Left colon (tissue), 2 donors: ENCODE data around the gene LAP3. TPM values are rescaled to one million over a fixed set of nuclear protein-coding genes. Genes with fewer than 3 reads are reported as not detected.

Source experiments
- ATAC-seq: fragments of 200-7000 bp; cut with Tn5 transposase; one replicate; pipeline ENCODE4 v1.9.1; 2020; ENCODE audit warnings: mild to moderate bottlenecking, moderate library complexity
- DNase-seq, 2 donors: peaks; one replicate each; pipeline ENCODE4 v3.0.0-alpha.2; 2020
- intact Hi-C, 2 donors: fragments of 100-400 bp; cut with DNase I in 1 of 2; cut with micrococcal nuclease in 1 of 2; formaldehyde crosslinking; loops; one replicate each; pipeline versions ENCODE4 v1.11.2 to v1.14.0; 2022; cut with DNase I, micrococcal nuclease
- total RNA-seq, 2 donors: library from RNA; stranded (reverse); fragmentation: NEBNext Ultra II Directional; extraction: Animal tissue kit (Norgen Biotek cat#: 25700); gene quantifications; one replicate each; pipeline ENCODE4 v1.2.1, GENCODE V29; 2021
- donor health status: DM: no; HTN: no; CAD: no.
- donor health status: DM: yes; HTN: yes; CAD: no.

The LAP3 gene
- total RNA-seq, 2 donors from 2014 or later: 57.5 to 67.4 TPM

GRCh38 chr4:17605236-17605635 is 28.2 kb downstream of the LAP3 start:
- ATAC-seq (no peak), DNase-seq (no peak)
- intact Hi-C loops: no loop called here

- ATAC-seq (peak; percentile 63), DNase-seq (peak; percentile 23 to 42)
- intact Hi-C loops: no loop called here
Measured at GRCh38 chr4:17613761-17614415, 36.9 kb downstream of the LAP3 start.

DNA sequence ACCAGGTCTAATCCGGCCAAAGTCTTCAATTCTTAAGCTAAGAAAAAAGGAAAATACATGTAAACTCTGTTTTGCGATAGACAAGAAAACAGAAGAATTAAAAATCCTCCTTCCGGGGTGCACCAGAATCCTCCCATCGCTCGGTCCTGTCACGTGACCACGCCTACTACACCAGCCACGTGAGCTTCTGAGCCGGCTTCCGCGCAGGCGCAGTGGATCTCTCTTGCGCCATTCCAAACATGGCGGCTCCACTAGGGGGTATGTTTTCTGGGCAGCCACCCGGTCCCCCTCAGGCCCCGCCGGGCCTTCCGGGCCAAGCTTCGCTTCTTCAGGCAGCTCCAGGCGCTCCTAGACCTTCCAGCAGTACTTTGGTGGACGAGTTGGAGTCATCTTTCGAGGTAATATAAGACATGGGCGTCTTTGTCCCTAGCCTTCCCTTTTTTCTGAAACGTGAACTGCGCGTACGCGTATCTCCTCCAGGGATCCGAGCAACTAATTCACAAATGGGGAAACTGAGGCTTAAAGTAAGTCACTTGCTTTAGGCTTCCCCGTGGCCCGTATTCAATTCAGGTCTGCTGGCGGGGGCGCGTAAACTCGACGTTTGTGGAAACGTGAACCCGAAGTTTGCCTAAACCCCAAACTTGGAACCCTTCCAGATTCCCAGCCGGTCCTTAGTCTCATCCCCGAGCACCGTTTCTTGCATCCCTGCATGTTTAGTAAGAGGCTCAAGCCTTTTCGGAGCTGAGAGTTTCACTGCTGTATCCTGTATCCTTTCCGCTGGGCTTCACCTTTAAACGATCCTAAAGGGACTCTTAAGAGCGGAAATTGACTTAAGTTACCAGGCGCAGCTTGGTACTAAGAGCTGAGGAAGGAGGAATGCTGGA is 37.7 kb downstream of the LAP3 start, which contains the start of gene MED28:
Gene MED28, plus strand, starts transcription at position 226 of the 884 bp plus-strand sequence. Its CDS starts 14 bp downstream, at position 240.
- peak; percentile 96 to 98 for DNase-seq
- ATAC-seq: peak; percentile 98
- intact Hi-C loops: no loop called here

- no peak for ATAC-seq
- intact Hi-C loops: no loop called here
- DNase-seq: no peak
Measured at GRCh38 chr4:17616283-17616682, 39.3 kb downstream of the LAP3 start.

GRCh38 chr4:17618926-17619325 is 41.9 kb downstream of the LAP3 start:
- intact Hi-C loops: no loop called here
- no peak for DNase-seq
- ATAC-seq: no peak

- no peak for ATAC-seq
Measured at GRCh38 chr4:17619416-17620105, 42.6 kb downstream of the LAP3 start.

GRCh38 chr4:17623451-17624001 is 46.5 kb downstream of the LAP3 start:
- no peak for ATAC-seq
- DNase-seq: no peak
- intact Hi-C loops: no loop called here

More at GRCh38 chr4:17619416-17620105, 42.6 kb downstream of the LAP3 start:
- DNase-seq: no peak
- intact Hi-C loops: no loop called here

- intact Hi-C loops: no loop called here
- no peak for ATAC-seq
- DNase-seq: no peak
Measured at GRCh38 chr4:17624821-17625220, 47.8 kb downstream of the LAP3 start.

GRCh38 chr4:17630228-17630627 is 53.2 kb downstream of the LAP3 start:
- ATAC-seq (no peak), DNase-seq (no peak)
- intact Hi-C loops: no loop called here

GRCh38 chr4:17633600-17633999 is 56.6 kb downstream of the LAP3 start:
- ATAC-seq (no peak), DNase-seq (no peak)
- intact Hi-C loops: no loop called here

DNA sequence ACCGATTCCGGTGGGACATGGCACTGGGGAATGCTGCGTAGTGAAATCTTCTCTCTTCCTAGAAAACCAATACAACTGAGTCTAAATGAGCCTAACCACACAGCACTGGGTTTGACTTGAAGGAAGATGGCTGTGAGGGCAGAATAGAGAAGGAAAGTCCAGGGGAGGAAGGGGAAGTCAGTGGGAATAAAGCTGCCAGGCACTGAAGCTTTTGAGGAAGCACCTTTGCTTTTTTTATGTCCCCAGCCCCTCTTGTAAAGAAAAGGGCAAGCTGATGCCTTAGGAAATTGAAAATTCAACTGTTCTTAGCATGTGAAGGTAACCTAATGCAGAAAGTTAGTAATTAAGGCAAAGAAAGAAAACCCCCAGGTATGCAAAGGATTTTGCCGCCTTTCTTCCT is 58.1 kb downstream of the LAP3 start:
- ATAC-seq: no peak
- intact Hi-C loops: no loop called here
- no peak for DNase-seq

DNA sequence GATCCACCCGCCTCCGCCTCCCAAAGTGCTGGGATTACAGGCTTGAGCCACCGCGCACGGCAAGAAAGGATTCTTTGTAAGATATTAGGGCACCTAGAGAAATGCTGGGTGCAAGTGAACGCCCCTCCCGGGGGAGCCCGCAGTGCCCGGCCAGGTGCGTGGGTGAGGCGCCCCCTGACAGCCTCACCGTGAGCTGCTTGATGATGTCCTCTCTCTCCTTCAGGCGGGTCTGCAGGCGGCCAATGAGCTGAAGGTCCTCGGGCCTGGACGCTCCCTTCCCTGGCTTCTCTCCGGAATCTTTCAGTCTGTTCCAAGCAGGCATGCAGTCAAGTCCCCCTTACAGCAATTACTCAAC is 59.3 kb downstream of the LAP3 start:
- peak; percentile 20 for ATAC-seq
- intact Hi-C loops: loop anchor here in 1 of 2 donors (2.0 kb wide), 1 partner anchor 88 kb away; no protein-coding TSS in a partner anchor
- peak in 1 of 2 donors; percentile 9 for DNase-seq

DNA sequence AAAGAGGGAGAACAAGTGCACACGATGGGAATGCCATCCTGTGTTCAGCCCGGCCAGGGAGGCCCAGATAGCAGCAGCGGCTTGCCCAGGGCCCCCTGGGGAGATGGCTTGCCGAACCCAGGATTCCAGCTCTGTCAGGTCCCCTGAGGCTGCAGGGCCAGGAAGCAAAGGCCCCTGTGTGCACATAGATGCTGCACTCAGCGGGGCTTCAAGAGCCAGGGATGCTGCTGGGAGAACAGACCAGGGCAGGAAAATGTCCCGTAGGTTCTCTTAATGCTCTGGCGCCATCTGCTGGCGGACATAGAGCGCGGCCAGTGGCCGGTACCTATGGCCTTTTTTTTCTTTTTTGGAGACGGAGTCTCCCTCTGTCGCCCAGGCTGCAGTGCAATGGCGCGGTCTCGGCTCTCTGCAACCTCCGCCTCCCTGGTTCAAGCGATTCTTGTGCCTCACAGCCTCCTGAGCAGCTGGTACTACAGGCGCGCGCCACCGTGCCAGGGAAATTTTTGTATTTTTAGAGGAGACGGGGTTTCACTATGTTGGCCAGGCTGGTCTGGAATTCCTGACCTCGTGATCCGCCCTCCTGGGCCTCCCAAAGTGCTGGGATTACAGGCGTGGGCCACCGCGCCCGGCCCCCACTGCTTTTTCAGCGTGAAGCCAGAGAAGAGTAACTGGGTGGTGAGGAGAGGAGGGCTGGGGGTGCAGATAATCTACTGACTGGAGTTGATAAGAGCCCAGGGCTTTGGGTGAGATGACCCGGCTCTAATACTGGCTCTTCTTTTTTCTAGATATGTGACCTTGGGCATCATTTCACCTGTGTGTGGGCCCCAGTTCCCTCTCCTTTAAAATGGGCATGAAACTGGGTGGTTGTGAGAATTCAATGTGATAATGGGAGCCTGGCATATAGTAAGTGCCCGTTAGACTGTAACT is 60.0 kb downstream of the LAP3 start:
- intact Hi-C loops: loop anchor here in 1 of 2 donors (2.0 kb wide), 1 partner anchor 88 kb away; no protein-coding TSS in a partner anchor

GRCh38 chr4:17639136-17639535 is 62.1 kb downstream of the LAP3 start:
- no peak for DNase-seq
- ATAC-seq: no peak
- intact Hi-C loops: no loop called here

More for the DNA sequence above, 60.0 kb downstream of the LAP3 start:
- ATAC-seq: peak; percentile 90
- peak; percentile 58 to 87 for DNase-seq

DNA sequence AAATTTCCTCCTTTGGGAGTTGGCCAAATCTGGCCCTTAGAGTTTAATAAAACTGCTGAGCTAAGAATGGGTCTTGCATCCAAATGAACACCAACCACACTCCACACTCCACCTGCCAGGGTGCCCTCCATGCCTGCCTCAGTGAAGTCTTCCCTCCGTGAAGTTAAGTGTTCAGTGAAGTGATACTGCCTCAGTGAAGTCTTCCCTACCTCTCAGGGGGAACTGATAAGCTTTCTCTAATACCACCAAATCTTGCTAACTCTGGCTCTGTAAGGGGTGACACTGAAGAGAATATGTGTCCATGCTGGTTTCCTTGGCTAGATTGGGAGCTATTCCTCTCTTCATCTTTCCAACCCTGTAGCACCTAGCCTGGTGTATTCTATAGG is 65.4 kb downstream of the LAP3 start:
- ATAC-seq: no peak
- intact Hi-C loops: no loop called here
- no peak for DNase-seq

- ATAC-seq: peak; percentile 94
- intact Hi-C loops: no loop called here
- DNase-seq: peak; percentile 36 to 43
Measured at GRCh38 chr4:17646693-17647092, 69.7 kb downstream of the LAP3 start.

- ATAC-seq: no peak
- DNase-seq: no peak
- intact Hi-C loops: no loop called here
Measured at GRCh38 chr4:17647176-17647806, 70.3 kb downstream of the LAP3 start.

DNA sequence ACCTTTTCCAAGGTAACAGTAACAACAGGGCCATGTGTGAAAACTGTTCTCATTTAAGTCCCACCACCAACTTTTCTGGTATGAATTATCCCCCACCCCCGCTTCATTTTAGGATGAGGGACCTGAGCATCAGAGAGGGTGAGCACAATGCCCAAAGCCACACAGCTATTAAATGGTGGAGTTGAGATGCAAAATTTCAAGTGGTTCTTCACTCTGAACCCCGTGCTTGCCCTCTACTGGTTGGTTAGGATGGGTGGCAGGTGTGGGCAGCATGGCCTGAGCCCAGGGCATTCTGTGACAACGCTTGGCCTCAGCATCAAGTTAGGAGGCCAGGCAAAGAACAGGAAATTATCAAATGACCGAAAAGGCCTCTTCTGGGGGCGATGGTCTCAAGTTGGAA is 70.9 kb downstream of the LAP3 start:
- intact Hi-C loops: no loop called here
- DNase-seq (no peak), ATAC-seq (no peak)
